ENCODE measurements around the gene RELN. TPM values are rescaled to one million over a fixed set of nuclear protein-coding genes. Genes with fewer than 3 reads are reported as not detected.

The RELN gene
- total RNA-seq, 1 experiment from 2014 or later: 0.02 TPM

DNA sequence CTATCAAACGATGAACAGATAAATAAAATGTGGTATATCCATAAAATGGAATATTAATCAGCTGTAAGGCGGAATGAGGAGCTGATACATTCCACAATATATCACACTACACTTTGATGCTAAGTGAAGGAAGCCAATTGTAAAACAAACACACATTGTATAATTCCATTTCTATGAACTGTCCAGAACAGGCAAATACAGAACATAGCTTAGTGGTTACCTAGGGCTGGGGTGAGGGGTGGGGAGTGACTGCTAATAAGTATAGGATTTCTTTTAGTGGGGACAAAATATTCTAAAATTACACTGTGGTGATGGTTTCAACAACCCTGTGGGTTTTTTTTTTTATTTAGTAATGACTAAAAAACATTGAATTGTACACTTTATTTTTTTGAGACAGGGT lies 461.3 kb downstream of the RELN start:
- no peaks in the 10 kb centered on the region for H4K20me1 ChIP-seq (ENCODE audit: control insufficient read depth, insufficient read depth, insufficient read length)

More for the DNA sequence above, 461.3 kb downstream of the RELN start:
- no peak overlapping the region for H3K14ac ChIP-seq (ENCODE audit: insufficient read depth, low read length)
- no peak overlapping the region for H3K18ac ChIP-seq (ENCODE audit: insufficient read length, low read depth, low read length)
- H3K56ac ChIP-seq (ENCODE audit: insufficient read length, low read depth, low read length): no peak overlapping the region
- Mint-ChIP-seq H3K27me3 (ENCODE audit: low read depth) (no peaks in the 10 kb centered on the region; the same call in 1 of the 2 replicates), H3K27ac (no peak overlapping the region), H3K4me1 (no peaks in the 10 kb centered on the region), H3K9me3 (no peaks in the 10 kb centered on the region), H3K4me3 (no peak overlapping the region), H3K36me3 (ENCODE audit: insufficient read depth in 1 of 3, low read depth in 3 of 3) (no peaks in the 10 kb centered on the region)
- H3K9ac ChIP-seq (ENCODE audit: extremely low read depth, insufficient read length, low read length): no peak overlapping the region
- H2BK20ac ChIP-seq (ENCODE audit: low read depth, low read length, poor library complexity, severe bottlenecking): no peak overlapping the region
- H2BK120ac ChIP-seq (ENCODE audit: low read depth, low read length, poor library complexity, severe bottlenecking): no peak overlapping the region
- no peak overlapping the region for H3K4me2 ChIP-seq (ENCODE audit: insufficient read depth, insufficient read length, low read length)
- H3K27me3 ChIP-seq (ENCODE audit: insufficient read depth, low read length): no peaks in the 10 kb centered on the region
- H3K27ac ChIP-seq (ENCODE audit: insufficient read length, low read depth, low read length): no peak overlapping the region
- no peaks in the 10 kb centered on the region for H3K23me2 ChIP-seq (ENCODE audit: insufficient read length, low read depth, low read length, poor library complexity, severe bottlenecking)
- no peaks in the 10 kb centered on the region for H3K4me1 ChIP-seq (ENCODE audit: insufficient read depth, low read length)
- TF ChIP-seq, protein P1, sequence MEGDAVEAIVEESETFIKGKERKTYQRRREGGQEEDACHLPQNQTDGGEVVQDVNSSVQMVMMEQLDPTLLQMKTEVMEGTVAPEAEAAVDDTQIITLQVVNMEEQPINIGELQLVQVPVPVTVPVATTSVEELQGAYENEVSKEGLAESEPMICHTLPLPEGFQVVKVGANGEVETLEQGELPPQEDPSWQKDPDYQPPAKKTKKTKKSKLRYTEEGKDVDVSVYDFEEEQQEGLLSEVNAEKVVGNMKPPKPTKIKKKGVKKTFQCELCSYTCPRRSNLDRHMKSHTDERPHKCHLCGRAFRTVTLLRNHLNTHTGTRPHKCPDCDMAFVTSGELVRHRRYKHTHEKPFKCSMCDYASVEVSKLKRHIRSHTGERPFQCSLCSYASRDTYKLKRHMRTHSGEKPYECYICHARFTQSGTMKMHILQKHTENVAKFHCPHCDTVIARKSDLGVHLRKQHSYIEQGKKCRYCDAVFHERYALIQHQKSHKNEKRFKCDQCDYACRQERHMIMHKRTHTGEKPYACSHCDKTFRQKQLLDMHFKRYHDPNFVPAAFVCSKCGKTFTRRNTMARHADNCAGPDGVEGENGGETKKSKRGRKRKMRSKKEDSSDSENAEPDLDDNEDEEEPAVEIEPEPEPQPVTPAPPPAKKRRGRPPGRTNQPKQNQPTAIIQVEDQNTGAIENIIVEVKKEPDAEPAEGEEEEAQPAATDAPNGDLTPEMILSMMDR (conservative IDR thresholded peaks at IDR 0.05): no peak
- no peak overlapping the region for H2BK15ac ChIP-seq (ENCODE audit: low read depth, low read length)
- no peak overlapping the region for H4K5ac ChIP-seq (ENCODE audit: insufficient read length, low read depth, low read length)
- H4K91ac ChIP-seq (ENCODE audit: insufficient read length, low read depth, low read length): no peak overlapping the region
- no peak overlapping the region for H2BK5ac ChIP-seq (ENCODE audit: insufficient read length, low read length)
- no peaks in the 10 kb centered on the region for H3K79me2 ChIP-seq (ENCODE audit: insufficient read depth, low read length)
- DNase-seq: no peak
- H2AK5ac ChIP-seq (ENCODE audit: insufficient read length, low read length): no peak overlapping the region
- no peak overlapping the region for H2AFZ ChIP-seq (ENCODE audit: low read length)
- no peak overlapping the region for H3K4ac ChIP-seq (ENCODE audit: low read depth, low read length)
- no peak overlapping the region for H3K23ac ChIP-seq (ENCODE audit: insufficient read length, low read depth, low read length)
- no peaks in the 10 kb centered on the region for H3K9me3 ChIP-seq (ENCODE audit: control insufficient read depth, low read depth, low read length)
- no peak overlapping the region for H4K8ac ChIP-seq (replicated peaks; ENCODE audit: insufficient read length, low read depth, low read length)
- no peak overlapping the region for H2BK12ac ChIP-seq (ENCODE audit: insufficient read length, low read depth, low read length)
- H3T11ph ChIP-seq (ENCODE audit: low read length): no peak overlapping the region
- no CpG with 5 or more reads among the region's 2 CpGs for WGBS (ENCODE audit: extremely low coverage, insufficient read length, low lambda C conversion rate)
- H3K79me1 ChIP-seq (ENCODE audit: insufficient read depth, low read depth, low read length, poor library complexity, severe bottlenecking): no peaks in the 10 kb centered on the region

All from H9 (cell line).